CD4-positive, alpha-beta T cell treated with Interleukin-17A for 1 hour (primary cell): ENCODE measurements around the gene GOLGA6L9.
"Not testable (repeated sequence)": the region's sequence is repeated elsewhere in the genome, so short reads cannot be mapped to it uniquely, and the experiment has no call there.

ENCODE experiments used
- DNase-seq: peaks from one replicate; pipeline ENCODE4 v3.0.0-alpha.2; 2020

Gene GOLGA6L9

DNA sequence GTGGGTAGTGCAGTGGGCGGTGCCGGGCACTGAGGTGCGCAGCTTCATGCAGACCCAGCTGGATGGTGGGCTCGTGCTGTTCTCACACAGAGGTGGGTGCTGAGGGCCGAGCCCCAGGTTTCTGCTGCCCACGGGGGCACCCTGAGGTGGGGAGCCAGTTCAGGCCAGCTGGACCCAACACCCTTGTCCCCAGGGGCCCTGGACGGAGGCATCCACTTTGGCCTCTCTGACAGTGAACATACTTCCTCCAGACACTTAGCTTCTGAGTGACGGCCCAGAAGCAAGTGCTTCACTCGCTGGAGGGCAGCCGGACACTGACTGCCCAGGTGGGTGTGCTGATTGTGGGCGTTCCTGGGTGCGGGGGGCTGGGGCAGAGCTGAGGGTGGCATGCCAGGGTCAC lies 39.8 kb downstream of the GOLGA6L9 start:
- not testable (repeated sequence) for DNase-seq

DNA sequence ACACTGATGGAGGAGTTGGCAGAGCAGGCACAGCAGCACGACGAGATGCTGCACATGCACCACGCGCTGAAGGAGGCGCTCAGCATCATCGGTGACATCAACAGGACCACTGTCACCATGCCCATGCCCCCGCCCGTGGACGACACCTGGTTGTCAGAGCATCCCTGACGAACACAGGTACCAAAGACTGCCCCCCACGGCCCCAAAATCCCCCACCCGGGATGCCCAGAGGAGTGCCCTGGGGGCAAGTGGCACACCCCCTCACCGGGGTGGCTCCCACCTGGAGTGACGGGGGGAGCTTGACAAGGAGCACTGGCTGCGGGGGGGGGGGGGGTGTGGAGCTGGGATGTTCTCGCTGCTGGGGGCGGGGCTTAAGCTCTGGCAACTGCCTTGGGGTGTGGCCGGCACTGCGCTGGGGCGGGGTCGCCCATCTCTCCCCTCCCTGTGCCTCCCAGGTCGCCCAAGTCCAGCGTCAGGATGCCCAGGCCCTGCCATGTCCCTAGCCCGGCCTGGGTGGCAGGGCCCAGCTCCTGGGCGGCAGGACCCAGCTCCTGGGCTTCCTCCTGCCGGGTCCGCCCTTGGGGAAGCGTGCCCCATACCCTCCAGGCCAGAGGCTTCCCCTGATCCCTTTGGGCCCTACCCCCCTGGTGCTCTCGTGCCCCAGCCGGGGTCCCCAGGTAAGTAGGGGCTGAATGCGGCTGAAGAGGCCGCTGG lies 42.8 kb downstream of the GOLGA6L9 start:
- DNase-seq = not testable (repeated sequence)

DNA sequence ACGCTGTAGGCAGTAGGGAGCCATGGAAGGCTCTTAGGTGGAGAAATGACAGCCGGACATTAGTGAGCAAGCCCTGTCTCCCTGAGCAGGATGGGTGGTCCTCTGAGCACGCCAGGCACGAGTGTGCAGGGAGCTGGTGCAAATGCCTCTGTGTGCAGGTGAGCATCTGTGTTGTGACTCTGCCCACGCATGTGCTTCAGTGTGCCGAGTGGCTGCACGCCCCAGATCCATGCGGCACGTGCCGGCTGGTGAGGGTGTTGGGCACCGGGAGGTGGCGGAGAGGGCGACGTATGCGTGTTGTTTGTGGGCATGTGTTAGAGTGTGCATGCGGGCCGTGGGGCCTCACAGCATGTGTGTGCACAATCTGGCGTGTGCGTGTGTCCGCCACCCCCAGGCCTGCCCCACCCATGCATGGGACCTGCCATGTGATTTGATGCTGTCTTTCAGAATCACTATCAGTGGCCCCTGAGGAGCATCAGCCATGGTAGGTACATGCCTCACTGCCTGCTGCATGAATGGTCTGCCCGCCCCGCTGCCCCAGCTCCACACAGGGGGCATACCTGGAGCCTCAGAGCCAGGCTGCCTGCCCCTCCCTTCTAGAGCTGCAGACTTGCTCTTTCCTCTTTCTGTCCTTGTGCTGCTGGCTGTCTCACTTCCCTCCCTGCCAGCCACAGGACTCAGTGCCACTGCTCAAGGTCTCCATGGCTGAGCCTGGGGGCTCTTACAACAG lies 45.1 kb downstream of the GOLGA6L9 start:
- not testable (repeated sequence) for DNase-seq

DNA sequence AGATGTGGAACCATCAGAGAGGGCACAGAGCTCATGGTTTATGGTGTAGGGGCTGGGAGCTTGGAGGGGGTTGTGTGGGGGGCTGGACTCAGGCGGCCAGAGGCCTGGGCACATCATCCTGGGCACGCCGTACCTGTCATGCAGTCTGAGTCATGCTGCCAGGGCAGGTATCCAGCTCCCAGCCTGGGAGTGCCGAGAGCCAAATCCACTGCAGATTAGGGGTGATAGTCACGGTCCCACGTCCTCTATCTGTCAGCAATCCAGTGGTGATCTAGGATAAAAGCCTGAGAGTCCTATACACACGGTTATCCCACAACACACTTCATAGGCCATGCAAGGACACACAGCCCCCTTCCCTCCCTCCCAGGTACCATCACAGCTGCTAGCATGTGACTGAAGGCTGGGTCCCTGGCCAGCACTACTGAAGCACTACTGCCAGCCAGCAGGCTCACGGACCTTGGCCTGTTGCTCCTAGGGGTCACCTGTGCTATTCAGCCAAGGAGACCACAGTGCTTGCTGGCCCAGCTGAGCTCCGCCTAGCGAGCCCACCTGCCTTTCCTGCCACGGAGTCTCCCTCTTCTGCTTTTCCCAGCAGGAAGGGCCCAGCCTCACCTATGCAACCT lies 45.8 kb downstream of the GOLGA6L9 start:
- not testable (repeated sequence) for DNase-seq

DNA sequence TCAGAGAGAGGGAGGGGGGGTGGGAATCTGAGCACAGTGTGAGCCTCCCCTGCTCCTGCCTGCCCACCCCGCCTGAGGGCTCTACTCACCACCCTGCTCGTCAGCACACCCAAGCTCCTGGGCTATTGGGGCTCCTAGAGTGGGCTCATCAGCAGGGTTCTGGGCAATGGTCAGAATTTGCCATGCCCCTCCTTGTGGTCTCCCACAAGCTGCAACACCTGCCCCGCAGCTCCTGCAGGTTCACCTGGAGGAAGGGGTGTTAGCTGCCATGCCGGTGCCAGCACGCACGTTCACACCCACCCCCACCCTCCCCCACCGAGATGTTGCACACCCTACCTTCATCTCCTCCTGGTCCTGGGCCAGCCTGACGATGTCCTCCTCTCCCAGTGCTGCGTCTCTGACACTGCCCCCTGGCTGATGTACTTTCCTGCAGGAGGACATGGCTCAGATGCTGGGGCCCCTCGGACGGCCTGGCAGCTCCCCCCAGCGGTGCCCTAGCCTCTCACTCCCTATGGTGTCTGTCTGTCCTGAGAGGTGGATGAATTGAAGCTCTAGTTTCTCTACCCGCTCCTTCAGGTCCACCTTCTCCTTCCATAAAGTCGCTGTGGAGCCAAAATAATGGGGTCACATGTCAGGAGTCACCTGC lies 47.2 kb downstream of the GOLGA6L9 start:
- not testable (repeated sequence) for DNase-seq

DNA sequence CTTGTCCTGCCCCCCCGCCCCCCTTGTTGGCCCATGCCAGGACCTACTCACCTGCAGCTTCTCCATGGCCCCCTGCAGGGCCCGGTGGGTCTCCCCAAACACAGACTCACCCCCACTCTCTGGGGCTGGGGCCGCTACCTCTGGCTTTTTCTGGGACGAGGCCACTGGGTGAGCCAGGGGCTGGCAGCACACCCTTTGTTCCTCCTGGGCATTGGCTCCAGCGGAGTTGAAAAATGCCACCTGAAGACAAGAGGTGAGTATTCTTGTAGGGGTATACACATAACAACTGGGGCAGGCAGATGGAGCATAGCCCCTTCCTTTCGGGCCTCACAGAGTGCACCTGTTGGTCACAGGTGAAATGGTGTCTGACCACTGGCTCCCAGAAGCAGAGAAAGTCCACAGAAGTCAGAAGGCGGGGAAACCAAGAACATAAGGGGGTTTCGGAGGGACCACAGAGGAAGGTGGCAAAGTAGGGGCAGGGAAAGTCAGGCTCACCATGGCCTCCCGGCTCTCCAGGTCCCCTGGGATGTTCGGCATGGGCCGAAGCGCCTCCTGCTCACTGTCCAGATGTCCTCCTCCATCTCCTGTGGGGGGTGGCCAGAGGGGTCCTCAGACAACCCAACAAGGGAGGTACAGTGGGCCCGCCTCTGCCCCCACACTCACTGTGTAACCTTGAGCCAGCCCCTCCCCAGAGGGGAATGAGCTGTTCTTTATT lies 47.9 kb downstream of the GOLGA6L9 start:
- DNase-seq = not testable (repeated sequence)
